Karpas-422 (cell line): ENCODE data around the gene PTX3. TPM values are rescaled to one million over a fixed set of nuclear protein-coding genes. Genes with fewer than 3 reads are reported as not detected.

Experiments used
- DNase-seq: peaks from one replicate; pipeline ENCODE4 v3.0.0-alpha.2; 2015
- H2AFZ ChIP-seq: fragments of 200-600 bp; sonication (generic); 2 replicates; pipeline ENCODE4 v1.6.1; 2014; ENCODE audit warnings: antibody characterized with exemption, low read length, mixed read lengths
- H3K27ac ChIP-seq: fragments of 200-600 bp; sonication (generic); 2 replicates; pipeline ENCODE4 v1.5.1; 2014; ENCODE audit warnings: mild to moderate bottlenecking, low read length, moderate library complexity
- H3K27me3 ChIP-seq: fragments of 200-600 bp; sonication (generic); 2 replicates; pipeline ENCODE4 v1.6.1; 2014; ENCODE audit warnings: low read length, mixed read lengths
- H3K36me3 ChIP-seq: fragments of 200-600 bp; sonication (generic); 2 replicates; pipeline ENCODE4 v1.6.1; 2014; ENCODE audit warnings: low read length, mixed read lengths; ENCODE audit not compliant: insufficient read depth
- H3K4me1 ChIP-seq: fragments of 200-600 bp; sonication (generic); 2 replicates; pipeline ENCODE4 v1.6.1; 2014; ENCODE audit warnings: mild to moderate bottlenecking, low read length, mixed read lengths
- H3K4me2 ChIP-seq: fragments of 200-600 bp; sonication (generic); 2 replicates; pipeline ENCODE4 v1.6.1; 2014; ENCODE audit warnings: low read length, low read depth, mild to moderate bottlenecking; ENCODE audit not compliant: poor library complexity, severe bottlenecking
- H3K4me3 ChIP-seq: fragments of 200-600 bp; sonication (generic); 2 replicates; pipeline ENCODE4 v1.5.1; 2014; ENCODE audit warnings: mild to moderate bottlenecking, antibody characterized with exemption, low read length, mixed read lengths
- H3K79me2 ChIP-seq: fragments of 200-600 bp; sonication (generic); 2 replicates; pipeline ENCODE4 v1.6.1; 2014; ENCODE audit warnings: mild to moderate bottlenecking, low read length, mixed read lengths
- H3K9ac ChIP-seq: fragments of 200-600 bp; sonication (generic); 2 replicates; pipeline ENCODE4 v1.6.0; 2014; ENCODE audit warnings: low read length
- H3K9me2 ChIP-seq: fragments of 200-600 bp; sonication (generic), shearing (Covaris generic); replicated peaks from 2 replicates; pipeline ENCODE4 v1.6.0; 2014; ENCODE audit warnings: mild to moderate bottlenecking, low read length, moderate library complexity; ENCODE audit not compliant: insufficient read depth
- H3K9me3 ChIP-seq: fragments of 300-700, 200-600 bp; sonication (generic); 2 replicates; pipeline ENCODE4 v1.6.1; 2014; ENCODE audit warnings: low read length, mixed read lengths
- H4K20me1 ChIP-seq: fragments of 200-600 bp; sonication (generic); 2 replicates; pipeline ENCODE4 v1.6.1; 2014; ENCODE audit warnings: mild to moderate bottlenecking, antibody characterized with exemption, low read length, low read depth; ENCODE audit not compliant: insufficient read depth
- total RNA-seq: library from RNA; depleted of rRNA; stranded (reverse); fragments of >200 nt; shearing (Covaris generic); gene quantifications from 2 replicates; pipeline ENCODE4 v1.2.3, GENCODE V29; 2014; ENCODE audit warnings: low replicate concordance; rRNA removed

Gene PTX3
- total RNA-seq, result not detected in 2 replicates

- H3K27me3 ChIP-seq, result no peaks in the 10 kb centered on the region
- no peaks in the 10 kb centered on the region for H3K36me3 ChIP-seq
- no peak within 1 kb of the TSS for H3K27ac ChIP-seq
- H4K20me1 ChIP-seq, result no peaks in the 10 kb centered on the region
- no peaks in the 10 kb centered on the region for H3K79me2 ChIP-seq
- H3K4me2 ChIP-seq, result no peak within 1 kb of the TSS
- no peak for DNase-seq
- no peaks in the 10 kb centered on the region for H3K9me2 ChIP-seq
- no peak within 1 kb of the TSS for H3K4me3 ChIP-seq
- no peaks in the 10 kb centered on the region for H3K4me1 ChIP-seq
- no peak within 1 kb of the TSS for H2AFZ ChIP-seq
- H3K9me3 ChIP-seq, result no peaks in the 10 kb centered on the region
- H3K9ac ChIP-seq, result no peak within 1 kb of the TSS
These were observed at the start of gene PTX3 for GRCh38 chr3:157436583-157437291. Gene PTX3 (plus strand): TSS chr3:157436850. CDS start chr3:157436934, 84 bp downstream.

GRCh38 chr3:157387708-157388435, 48.8 kb upstream of the PTX3 start:
- Histone ChIP-seq H3K27ac (no peak overlapping the region), H3K4me1 (no peaks in the 10 kb centered on the region), H3K4me2 (no peak overlapping the region), H3K4me3 (no peak overlapping the region), H2AFZ (no peak overlapping the region), H3K36me3 (no peaks in the 10 kb centered on the region), H3K9ac (no peak overlapping the region), H3K27me3 (no peaks in the 10 kb centered on the region), H3K9me3 (no peaks in the 10 kb centered on the region), H4K20me1 (no peaks in the 10 kb centered on the region), H3K79me2 (no peaks in the 10 kb centered on the region), H3K9me2 (no peaks in the 10 kb centered on the region)
- DNase-seq, result no peak

DNA sequence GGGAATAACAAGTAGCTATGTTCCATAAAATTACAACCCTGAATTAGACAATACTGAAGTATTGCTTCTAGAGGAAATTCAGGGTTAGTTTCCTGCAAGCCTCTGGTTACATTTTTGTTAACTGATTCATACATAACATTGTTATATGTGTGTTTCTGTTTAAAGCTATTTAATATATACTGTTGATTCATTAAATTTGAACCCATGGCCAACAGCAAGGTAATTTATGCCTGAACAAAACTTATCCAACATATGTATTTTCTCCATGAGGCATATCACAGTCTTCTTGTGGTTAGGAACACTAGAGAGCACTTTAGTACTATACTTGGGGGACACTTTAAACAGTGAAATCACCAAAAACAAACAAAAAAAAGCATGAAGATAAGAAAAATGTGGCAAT, 47.7 kb upstream of the PTX3 start:
- no peak overlapping the region for H2AFZ ChIP-seq
- H3K4me1 ChIP-seq, result no peaks in the 10 kb centered on the region
- H3K79me2 ChIP-seq, result no peaks in the 10 kb centered on the region
- DNase-seq, result no peak
- no peaks in the 10 kb centered on the region for H4K20me1 ChIP-seq
- no peaks in the 10 kb centered on the region for H3K36me3 ChIP-seq
- H3K9me3 ChIP-seq, result no peaks in the 10 kb centered on the region
- no peak overlapping the region for H3K4me2 ChIP-seq
- H3K9me2 ChIP-seq, result no peaks in the 10 kb centered on the region
- H3K27me3 ChIP-seq, result 0 out of 2 replicates have a peak, but pooled peaks cover 3% of the 10 kb centered on the region
- H3K27ac ChIP-seq, result no peak overlapping the region
- no peak overlapping the region for H3K4me3 ChIP-seq
- no peak overlapping the region for H3K9ac ChIP-seq

- Histone ChIP-seq H2AFZ (no peak overlapping the region), H3K36me3 (no peaks in the 10 kb centered on the region)
- DNase-seq, result no peak
These were observed 45.7 kb upstream of the PTX3 start for GRCh38 chr3:157390713-157391515.

GRCh38 chr3:157392104-157392503, 44.5 kb upstream of the PTX3 start:
- H3K79me2 ChIP-seq, result no peaks in the 10 kb centered on the region
- no peaks in the 10 kb centered on the region for H3K4me1 ChIP-seq
- no peak for DNase-seq
- H3K27ac ChIP-seq, result no peak overlapping the region
- H3K27me3 ChIP-seq, result 0 out of 2 replicates have a peak, but pooled peaks cover 3% of the 10 kb centered on the region
- no peak overlapping the region for H3K4me2 ChIP-seq
- no peak overlapping the region for H2AFZ ChIP-seq
- H3K36me3 ChIP-seq, result no peaks in the 10 kb centered on the region
- H4K20me1 ChIP-seq, result no peaks in the 10 kb centered on the region
- no peaks in the 10 kb centered on the region for H3K9me3 ChIP-seq
- H3K9me2 ChIP-seq, result no peaks in the 10 kb centered on the region
- H3K4me3 ChIP-seq, result no peak overlapping the region
- H3K9ac ChIP-seq, result no peak overlapping the region

More at GRCh38 chr3:157390713-157391515, 45.7 kb upstream of the PTX3 start:
- Histone ChIP-seq H3K4me1 (no peaks in the 10 kb centered on the region), H3K4me3 (no peak overlapping the region), H3K9me2 (no peaks in the 10 kb centered on the region), H4K20me1 (no peaks in the 10 kb centered on the region), H3K79me2 (no peaks in the 10 kb centered on the region), H3K4me2 (no peak overlapping the region), H3K9ac (no peak overlapping the region), H3K9me3 (no peaks in the 10 kb centered on the region), H3K27me3 (0 out of 2 replicates have a peak, but pooled peaks cover 3% of the 10 kb centered on the region), H3K27ac (no peak overlapping the region)

- Histone ChIP-seq H3K36me3 (no peaks in the 10 kb centered on the region), H3K27ac (no peak overlapping the region), H3K27me3 (0 out of 2 replicates have a peak, but pooled peaks cover 3% of the 10 kb centered on the region), H3K79me2 (no peaks in the 10 kb centered on the region), H2AFZ (no peak overlapping the region), H3K4me1 (no peaks in the 10 kb centered on the region), H3K9me3 (no peaks in the 10 kb centered on the region), H4K20me1 (no peaks in the 10 kb centered on the region), H3K4me2 (no peak overlapping the region), H3K4me3 (no peak overlapping the region), H3K9ac (no peak overlapping the region), H3K9me2 (no peaks in the 10 kb centered on the region)
- no peak for DNase-seq
These were observed 43.5 kb upstream of the PTX3 start for GRCh38 chr3:157393113-157393512.

- Histone ChIP-seq H3K9me3 (no peaks in the 10 kb centered on the region), H3K79me2 (no peaks in the 10 kb centered on the region), H3K36me3 (no peaks in the 10 kb centered on the region), H3K4me1 (no peaks in the 10 kb centered on the region), H3K27ac (no peak overlapping the region), H3K9me2 (no peaks in the 10 kb centered on the region), H4K20me1 (no peaks in the 10 kb centered on the region), H3K4me2 (no peak overlapping the region), H3K4me3 (no peak overlapping the region), H2AFZ (no peak overlapping the region), H3K27me3 (0 out of 2 replicates have a peak, but pooled peaks cover 3% of the 10 kb centered on the region), H3K9ac (no peak overlapping the region)
- DNase-seq, result no peak
These were observed 42.2 kb upstream of the PTX3 start for GRCh38 chr3:157394411-157394810.

DNA sequence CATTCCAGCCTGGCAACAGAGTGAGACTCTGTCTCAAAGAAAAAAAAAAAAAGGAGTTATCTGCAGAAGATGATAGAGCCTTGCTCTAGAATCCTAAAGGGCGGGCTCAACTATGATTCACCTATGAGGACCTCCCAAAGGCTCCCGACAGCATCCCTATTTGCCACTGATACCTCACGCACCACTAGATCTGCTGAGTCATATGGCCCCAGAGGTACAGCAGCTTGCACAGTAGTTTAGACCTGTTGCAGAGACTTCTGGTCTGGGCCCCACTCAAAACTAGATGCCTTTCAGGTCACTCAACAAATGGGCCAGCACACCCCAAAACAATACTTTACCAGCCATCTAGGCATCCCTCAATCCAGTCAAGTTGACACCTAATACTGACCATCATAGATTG, 38.1 kb upstream of the PTX3 start:
- DNase-seq, result no peak
- H3K27ac ChIP-seq, result no peak overlapping the region
- H3K36me3 ChIP-seq, result no peaks in the 10 kb centered on the region
- H3K27me3 ChIP-seq, result 0 out of 2 replicates have a peak, but pooled peaks cover 3% of the 10 kb centered on the region
- no peak overlapping the region for H3K9ac ChIP-seq
- H3K9me3 ChIP-seq, result no peaks in the 10 kb centered on the region
- H3K79me2 ChIP-seq, result no peaks in the 10 kb centered on the region
- no peaks in the 10 kb centered on the region for H3K4me1 ChIP-seq
- H3K4me3 ChIP-seq, result no peak overlapping the region
- no peaks in the 10 kb centered on the region for H3K9me2 ChIP-seq
- H3K4me2 ChIP-seq, result no peak overlapping the region
- H4K20me1 ChIP-seq, result no peaks in the 10 kb centered on the region
- H2AFZ ChIP-seq, result no peak overlapping the region
